ENCODE data around the gene FASN. TPM values are rescaled to one million over a fixed set of nuclear protein-coding genes. Genes with fewer than 3 reads are reported as not detected.

Gene FASN
- polyA plus RNA-seq, 1 donor from 2014 or later = 26.4 TPM

DNA sequence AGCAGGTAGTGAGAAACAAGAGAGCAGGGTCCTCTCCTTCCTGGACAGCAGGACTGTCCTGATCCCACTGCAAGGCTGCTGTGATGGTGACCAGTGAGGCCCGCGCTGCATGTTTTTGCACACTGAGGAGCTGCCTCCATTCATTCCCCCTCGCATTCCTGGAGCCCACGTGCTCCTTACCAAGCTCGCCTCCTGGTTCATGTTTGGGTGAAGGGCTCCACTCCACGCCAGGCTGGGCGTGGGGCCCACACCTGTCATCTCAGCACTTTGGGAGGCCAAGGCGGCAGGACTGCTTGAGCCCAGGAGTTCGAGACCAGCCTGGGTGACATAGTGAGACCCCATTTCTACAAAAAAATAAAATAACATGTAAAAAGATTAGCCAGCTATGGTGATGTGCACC, 15.4 kb upstream of the FASN start:
- H3K27me3 ChIP-seq (ENCODE audit: insufficient read depth, low read depth, low read length) = no peaks in the 10 kb centered on the region
- no peaks in the 10 kb centered on the region for H3K9me2 ChIP-seq (ENCODE audit: insufficient read depth, low read length)
- no peaks in the 10 kb centered on the region for H4K20me1 ChIP-seq (ENCODE audit: insufficient read depth)
- no peaks in the 10 kb centered on the region for H3K79me2 ChIP-seq (replicated peaks; ENCODE audit: insufficient read depth, low read length)
- no peak overlapping the region for H3K4me2 ChIP-seq (ENCODE audit: low read length)
- no peaks in the 10 kb centered on the region for H3K36me3 ChIP-seq (ENCODE audit: insufficient read depth, low read length)
- H3K27ac ChIP-seq (ENCODE audit: low read length) = no peak overlapping the region
- TF ChIP-seq EZH2 (IDR thresholded peaks at IDR 0.05; ENCODE audit: borderline replicate concordance, insufficient read depth, low read length, poor library complexity, severe bottlenecking) (no peak), RAD21 (conservative IDR thresholded peaks at IDR 0.05) (no peak), MXI1 (conservative IDR thresholded peaks at IDR 0.05; ENCODE audit: poor library complexity, severe bottlenecking) (no peak), REST (IDR thresholded peaks at IDR 0.05; ENCODE audit: borderline replicate concordance) (no peak)
- H3K4me3 ChIP-seq (ENCODE audit: low read length) = no peak overlapping the region
- H2AFZ ChIP-seq (ENCODE audit: low read depth, low read length) = no peak overlapping the region
- H3F3A ChIP-seq (ENCODE audit: insufficient read depth, low read length, poor library complexity, severe bottlenecking) = no peaks in the 10 kb centered on the region
- no peak overlapping the region for H3K9ac ChIP-seq (ENCODE audit: low read length)
- no peaks in the 10 kb centered on the region for H3K9me3 ChIP-seq (ENCODE audit: low read length)

DNA sequence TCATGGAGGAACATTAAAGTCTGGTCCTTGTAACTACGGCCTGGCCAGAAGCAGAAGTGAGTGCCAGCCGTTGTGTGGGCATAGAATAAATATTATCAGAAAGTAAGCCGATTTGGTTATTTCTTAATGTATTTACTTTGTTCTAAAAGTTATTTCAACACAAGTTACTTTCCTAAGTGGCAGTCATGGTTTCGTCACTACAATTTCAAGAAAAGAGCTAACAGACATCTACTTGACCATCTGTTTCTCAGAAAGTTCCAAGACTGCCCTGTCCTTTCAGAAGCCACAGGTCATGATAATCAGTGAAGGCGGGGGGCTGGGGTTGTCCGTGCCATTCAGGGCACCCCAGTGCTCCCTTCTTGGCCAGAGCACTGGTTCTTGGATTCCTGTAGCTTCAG, 14.9 kb upstream of the FASN start:
- no peak overlapping the region for H3K4me2 ChIP-seq (ENCODE audit: low read length)
- no peak for TF ChIP-seq EZH2 (IDR thresholded peaks at IDR 0.05; ENCODE audit: borderline replicate concordance, insufficient read depth, low read length, poor library complexity, severe bottlenecking)
- no peak for TF ChIP-seq REST (IDR thresholded peaks at IDR 0.05; ENCODE audit: borderline replicate concordance)
- no peak for TF ChIP-seq POLR2AphosphoS5 (IDR thresholded peaks at IDR 0.05)
- no peak for TF ChIP-seq SMC3 (conservative IDR thresholded peaks at IDR 0.05; ENCODE audit: poor library complexity)
- TF ChIP-seq TAF1 (IDR thresholded peaks at IDR 0.05; ENCODE audit: low read depth) = no peak
- no peak for TF ChIP-seq RAD21 (conservative IDR thresholded peaks at IDR 0.05)
- no peak overlapping the region for H3K4me3 ChIP-seq (ENCODE audit: low read length)
- H2AFZ ChIP-seq (ENCODE audit: low read depth, low read length) = no peak overlapping the region
- no peaks in the 10 kb centered on the region for H4K20me1 ChIP-seq (ENCODE audit: insufficient read depth)
- H3K9ac ChIP-seq (ENCODE audit: low read length) = no peak overlapping the region
- no peaks in the 10 kb centered on the region for H3K9me3 ChIP-seq (ENCODE audit: low read length)
- H3K79me2 ChIP-seq (replicated peaks; ENCODE audit: insufficient read depth, low read length) = no peaks in the 10 kb centered on the region
- no peaks in the 10 kb centered on the region for H3K36me3 ChIP-seq (ENCODE audit: insufficient read depth, low read length)
- no peaks in the 10 kb centered on the region for H3F3A ChIP-seq (ENCODE audit: insufficient read depth, low read length, poor library complexity, severe bottlenecking)
- H3K27ac ChIP-seq (ENCODE audit: low read length) = no peak overlapping the region
- H3K27me3 ChIP-seq (ENCODE audit: insufficient read depth, low read depth, low read length) = no peaks in the 10 kb centered on the region
- no peaks in the 10 kb centered on the region for H3K9me2 ChIP-seq (ENCODE audit: insufficient read depth, low read length)
